ENCODE measurements around the gene PRSS16.

- TF ChIP-seq CTCF (conservative IDR thresholded peaks at IDR 0.05; ENCODE audit: low read depth in 2 of 2) (no peak), POLR2AphosphoS5 (IDR thresholded peaks at IDR 0.05; ENCODE audit: low read depth) (no peak), EZH2 (IDR thresholded peaks at IDR 0.05; ENCODE audit: low read depth, unreplicated experiment) (no peak)
Observed at GRCh38 chr6:27242589-27243265, 4.8 kb upstream of the PRSS16 start.
